PC-9 (cell line): ENCODE results near the gene TTYH1.

Source experiments
- EZH2 ChIP-seq: fragments of 200-600 bp; sonication (generic); IDR thresholded peaks from 2 replicates; pipeline ENCODE4 v1.8.0; 2017; ENCODE audit warnings: antibody characterized with exemption, low read depth
- TF ChIP-seq, protein P1 (sequence below): fragments of 200-600 bp; sonication (generic); conservative IDR thresholded peaks from 2 replicates; pipeline ENCODE4 v1.6.1; 2017; ENCODE audit warnings: mixed run types, antibody characterized with exemption, mild to moderate bottlenecking, moderate library complexity

DNA sequence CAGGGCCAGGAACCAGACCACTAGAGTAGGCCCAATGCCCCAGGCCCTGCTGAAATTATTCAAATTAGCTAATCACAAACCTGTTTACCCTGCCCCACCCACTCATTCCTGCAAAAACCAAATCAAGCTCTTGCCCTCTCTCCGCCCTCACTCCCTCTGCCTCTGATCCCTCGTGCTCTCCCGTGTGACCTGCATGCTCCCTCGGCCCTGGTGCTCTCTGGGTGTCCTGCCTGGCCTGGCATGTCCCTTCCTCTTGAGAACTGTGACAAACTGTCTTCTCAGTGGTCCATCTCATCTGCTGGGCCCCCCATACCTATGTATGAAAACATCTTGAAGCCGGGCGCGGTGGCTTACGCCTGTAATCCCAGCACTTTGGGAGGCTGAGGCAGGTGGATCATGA is 12.2 kb upstream of the TTYH1 start:
- TF ChIP-seq, protein P1, sequence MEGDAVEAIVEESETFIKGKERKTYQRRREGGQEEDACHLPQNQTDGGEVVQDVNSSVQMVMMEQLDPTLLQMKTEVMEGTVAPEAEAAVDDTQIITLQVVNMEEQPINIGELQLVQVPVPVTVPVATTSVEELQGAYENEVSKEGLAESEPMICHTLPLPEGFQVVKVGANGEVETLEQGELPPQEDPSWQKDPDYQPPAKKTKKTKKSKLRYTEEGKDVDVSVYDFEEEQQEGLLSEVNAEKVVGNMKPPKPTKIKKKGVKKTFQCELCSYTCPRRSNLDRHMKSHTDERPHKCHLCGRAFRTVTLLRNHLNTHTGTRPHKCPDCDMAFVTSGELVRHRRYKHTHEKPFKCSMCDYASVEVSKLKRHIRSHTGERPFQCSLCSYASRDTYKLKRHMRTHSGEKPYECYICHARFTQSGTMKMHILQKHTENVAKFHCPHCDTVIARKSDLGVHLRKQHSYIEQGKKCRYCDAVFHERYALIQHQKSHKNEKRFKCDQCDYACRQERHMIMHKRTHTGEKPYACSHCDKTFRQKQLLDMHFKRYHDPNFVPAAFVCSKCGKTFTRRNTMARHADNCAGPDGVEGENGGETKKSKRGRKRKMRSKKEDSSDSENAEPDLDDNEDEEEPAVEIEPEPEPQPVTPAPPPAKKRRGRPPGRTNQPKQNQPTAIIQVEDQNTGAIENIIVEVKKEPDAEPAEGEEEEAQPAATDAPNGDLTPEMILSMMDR, result no peak
- TF ChIP-seq EZH2, result no peak
